Right lung (tissue), 5 donors: ENCODE data around the gene C3AR1. TPM values are rescaled to one million over a fixed set of nuclear protein-coding genes. Genes with fewer than 3 reads are reported as not detected.
"Not testable (repeated sequence)": the region's sequence is repeated elsewhere in the genome, so short reads cannot be mapped to it uniquely, and the experiment has no call there.

Experiments
- DNase-seq, 2 donors: peaks; one replicate each; pipeline ENCODE4 v3.0.0-alpha.2; 2013
- polyA plus RNA-seq, 5 donors: library from polyadenylated mRNA; unstranded; fragments of 120-200 nt; gene quantifications; one replicate each; pipeline versions ENCODE4 v1.2.1 to v1.2.3, GENCODE V29; 2013; ENCODE audit warnings: inconsistent platforms in 1 of 5, low replicate concordance in 1 of 5; ENCODE audit not compliant: insufficient read length in 5 of 5, insufficient read depth in 1 of 5

Gene C3AR1
- polyA plus RNA-seq, 5 donors = 3.9 to 4.9 (median 4.4) TPM

DNA sequence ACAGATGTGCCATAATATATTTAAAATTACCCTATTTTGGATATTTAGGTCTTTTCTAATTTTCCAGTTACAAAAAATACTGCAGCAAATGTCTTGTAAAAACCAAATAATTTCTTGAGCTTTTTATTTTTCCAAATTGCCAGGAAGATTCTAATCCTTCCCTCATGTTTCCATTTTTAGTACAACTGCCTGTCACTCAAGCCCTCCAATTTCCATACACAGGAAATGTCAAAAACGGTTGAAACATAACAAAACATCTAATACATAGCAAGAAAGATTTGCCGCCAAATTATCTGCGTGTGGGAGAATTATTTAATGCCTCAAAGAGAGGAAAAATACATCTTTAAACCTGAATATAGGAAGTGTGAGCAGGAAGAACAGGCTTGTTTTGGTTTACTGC lies 36.0 kb downstream of the C3AR1 start:
- no peak for DNase-seq

DNA sequence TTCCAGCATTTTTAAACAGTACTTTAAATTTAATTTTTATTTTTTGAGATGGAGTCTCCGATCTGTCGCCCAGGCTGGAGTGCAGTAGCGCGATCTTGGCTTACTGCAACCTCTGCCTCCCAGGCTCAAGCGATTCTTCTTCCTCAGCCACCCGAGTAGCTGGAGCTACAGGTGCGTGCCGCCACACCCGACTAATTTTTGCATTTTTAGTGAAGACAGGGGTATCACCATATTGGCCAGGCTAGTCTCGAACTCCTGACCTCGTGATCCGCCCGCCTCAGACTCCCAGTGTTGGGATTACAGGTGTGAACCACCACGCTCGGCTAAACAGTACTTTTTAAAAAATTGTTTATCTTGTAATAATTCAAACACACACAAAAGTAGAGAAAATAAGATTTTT lies 37.9 kb downstream of the C3AR1 start:
- DNase-seq = no peak

DNA sequence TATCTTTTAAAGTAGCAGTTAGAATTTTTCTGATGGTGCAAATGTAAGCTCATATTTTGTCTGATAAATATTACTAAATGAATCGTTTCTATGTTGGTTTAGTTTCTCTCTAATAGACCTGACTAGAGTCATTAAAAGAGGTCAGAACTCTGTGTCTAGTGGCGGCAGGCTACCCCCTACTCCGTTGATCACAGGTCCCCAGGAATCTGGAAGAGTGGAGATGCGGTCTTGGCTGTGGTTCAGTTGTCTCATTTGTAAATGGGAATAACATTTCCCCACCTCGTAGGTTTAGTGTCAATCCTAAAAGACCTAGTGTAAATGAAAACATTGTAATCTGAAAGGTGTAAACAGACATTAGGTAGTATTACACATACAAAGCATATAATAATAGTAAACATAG lies 38.3 kb downstream of the C3AR1 start:
- no peak for DNase-seq

DNA sequence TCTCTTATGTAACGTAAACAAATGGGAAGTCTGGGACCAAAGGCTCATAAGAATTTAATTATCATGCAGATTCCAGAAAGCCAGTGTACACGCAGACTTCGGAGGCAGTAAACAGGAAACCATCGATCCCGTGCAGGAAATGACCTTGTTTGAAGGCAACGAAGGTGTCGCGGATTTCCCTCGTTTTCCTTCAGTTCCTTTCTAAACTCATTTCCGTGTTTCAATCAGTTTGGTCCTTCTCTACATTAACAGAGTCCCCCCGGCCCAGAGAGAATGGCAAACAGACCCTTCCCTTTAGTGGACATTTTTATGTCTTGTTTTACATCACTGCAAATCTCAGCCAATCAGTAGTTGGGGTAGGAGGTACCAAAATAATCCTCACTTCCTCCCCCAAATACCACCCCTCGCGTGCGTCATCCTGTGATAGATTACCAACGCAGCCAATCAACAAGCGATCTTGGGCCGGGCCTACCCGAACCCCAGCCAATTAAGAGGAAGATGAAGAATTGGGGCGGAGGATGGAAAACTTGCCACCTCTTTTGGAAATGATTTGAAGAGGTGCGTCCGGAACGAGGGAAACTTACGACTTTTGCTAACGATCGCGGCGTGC lies 39.8 kb downstream of the C3AR1 start:
- DNase-seq = peak; percentile 97 to 99

DNA sequence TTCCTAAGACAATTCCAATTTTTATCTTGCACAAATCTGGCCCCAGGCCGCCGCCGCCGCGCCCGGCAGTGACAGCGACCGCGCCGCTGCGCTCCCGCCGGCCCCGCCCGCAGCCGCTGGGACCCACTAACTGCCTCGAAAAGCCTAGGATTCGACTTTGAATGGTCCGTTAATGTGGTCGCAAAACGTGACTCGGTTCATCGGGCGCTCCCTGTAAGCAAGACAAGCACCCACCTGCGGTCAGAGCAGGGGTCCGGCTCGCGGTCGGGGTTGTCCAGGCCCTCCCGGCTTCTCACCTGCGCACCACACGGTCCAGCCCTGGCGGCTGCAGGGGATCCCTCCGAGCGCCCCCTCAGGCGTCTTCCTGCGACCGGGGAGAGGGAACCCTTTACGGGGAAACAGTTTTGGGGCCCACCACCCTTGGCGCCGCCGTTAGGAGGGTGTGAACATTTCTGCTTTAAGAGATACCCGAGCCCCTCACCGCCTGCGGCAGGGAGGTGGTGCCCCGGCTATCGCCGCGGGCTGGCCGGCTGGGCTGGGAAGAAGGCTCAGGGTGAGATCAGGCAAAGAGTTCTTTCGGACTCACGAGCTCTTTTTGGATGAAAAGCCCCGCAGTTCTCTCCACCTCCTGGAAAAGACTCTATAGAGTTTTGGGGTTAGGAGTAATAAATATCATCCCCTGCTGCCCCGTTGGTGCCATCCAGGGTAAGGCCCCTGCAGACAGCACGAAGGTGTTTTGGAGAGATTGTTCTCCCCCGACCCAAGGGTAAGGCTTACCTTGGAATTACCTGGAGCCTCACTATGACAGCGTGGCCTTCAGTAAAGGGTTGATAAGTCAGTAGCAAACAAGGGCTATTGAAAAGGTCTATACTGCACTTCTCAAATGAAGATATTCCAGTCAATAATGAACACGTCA lies 47.2 kb downstream of the C3AR1 start:
- no peak for DNase-seq

DNA sequence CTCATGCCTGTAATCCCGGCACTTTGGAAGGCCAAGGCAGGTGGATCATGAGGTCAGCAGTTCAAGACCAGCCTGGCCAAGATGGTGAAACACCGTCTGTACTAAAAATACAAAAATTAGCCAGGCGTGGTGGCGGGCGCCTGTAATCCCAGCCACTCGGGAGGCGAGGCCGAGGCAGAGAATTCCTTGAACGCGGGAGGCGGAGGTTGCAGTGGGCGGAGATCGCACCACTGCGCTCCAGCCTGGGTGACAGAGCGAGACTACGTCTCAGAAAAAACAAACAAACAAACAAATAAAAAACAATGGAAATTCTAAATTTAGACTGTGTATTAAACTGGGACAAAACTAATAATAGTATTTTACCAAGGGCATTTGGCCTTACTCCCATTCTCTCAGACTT lies 47.9 kb downstream of the C3AR1 start:
- not testable (repeated sequence) for DNase-seq

DNA sequence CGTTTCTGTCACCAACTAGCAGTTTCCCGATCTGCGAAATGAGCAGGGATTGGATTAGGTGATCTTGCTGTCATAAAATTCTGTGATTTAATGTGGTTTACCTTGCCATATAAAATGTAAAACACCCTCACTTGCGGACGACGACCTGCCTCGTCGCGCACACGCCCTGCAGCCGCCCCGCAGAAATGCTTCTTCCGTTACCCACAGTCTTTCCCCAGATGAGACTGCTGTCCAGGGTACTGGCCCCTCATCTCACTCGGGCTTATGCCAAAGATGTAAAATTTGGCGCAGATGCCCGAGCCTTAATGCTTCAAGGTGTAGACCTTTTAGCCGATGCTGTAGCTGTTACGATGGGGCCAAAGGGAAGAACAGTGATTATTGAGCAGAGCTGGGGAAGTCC lies 51.3 kb downstream of the C3AR1 start:
- DNase-seq = no peak

DNA sequence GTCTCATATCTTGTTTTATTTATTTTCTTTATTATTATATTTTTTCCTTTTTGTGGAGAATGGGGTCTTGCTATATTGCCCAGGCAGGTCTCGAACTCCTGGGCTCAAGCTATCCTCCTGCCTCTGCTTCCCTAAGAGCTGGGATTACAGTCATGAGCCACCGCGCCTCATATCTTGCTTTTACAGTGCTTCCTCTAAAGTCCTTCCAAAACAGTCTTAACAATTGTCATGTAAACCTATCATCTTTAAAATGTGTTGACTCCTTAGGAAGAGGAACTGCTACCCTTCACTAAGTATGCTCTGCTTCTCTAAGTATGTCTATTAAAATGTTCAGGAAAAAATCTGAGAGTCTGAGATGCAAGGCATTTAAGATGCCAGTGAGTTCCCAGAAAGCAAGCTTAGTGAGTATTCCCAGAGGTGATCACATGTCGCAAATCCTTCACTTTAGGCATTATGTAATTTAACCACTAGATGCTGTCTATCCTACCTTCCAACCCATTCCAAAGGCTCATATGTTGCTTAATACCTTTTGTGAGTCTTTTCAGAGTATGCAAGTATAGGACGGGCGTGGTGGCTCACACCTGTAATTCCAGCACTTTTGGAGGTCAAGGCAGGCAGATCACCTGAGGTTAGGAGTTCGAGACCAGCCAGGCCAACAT lies 53.4 kb downstream of the C3AR1 start:
- DNase-seq = no peak

DNA sequence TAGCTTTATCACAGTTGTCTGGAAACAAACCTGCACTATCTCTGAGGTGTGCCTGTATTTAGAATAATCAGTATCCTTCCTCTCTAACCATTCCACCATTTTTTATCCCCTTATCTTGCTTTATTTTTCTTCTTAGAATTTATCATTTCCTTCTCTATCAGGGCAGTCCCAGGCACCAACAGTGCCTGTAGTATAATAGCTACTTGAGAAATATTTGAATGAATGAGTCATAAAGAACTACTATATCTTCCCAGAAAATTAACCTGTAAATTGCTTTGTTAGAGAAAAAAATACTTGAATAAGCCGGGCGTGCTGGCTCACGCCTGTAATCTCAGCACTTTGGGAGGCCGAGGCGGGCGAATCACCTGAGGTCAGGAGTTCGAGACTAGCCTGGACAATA lies 54.8 kb downstream of the C3AR1 start:
- no peak for DNase-seq

Other genes with a start within 250 kb of the C3AR1 start
- gene SLC2A14, start 193.4 kb downstream of the C3AR1 start, polyA plus RNA-seq = under 1 TPM; 0.16 to 0.85 (median 0.60) TPM
- 10 to 100 TPM; 21.1 to 43.8 (median 37.1) TPM for gene SLC2A3, start 130.2 kb downstream of the C3AR1 start, polyA plus RNA-seq
- 10 to 100 TPM; 21.8 to 26.8 (median 24.7) TPM for gene FOXJ2, start 33.6 kb downstream of the C3AR1 start, polyA plus RNA-seq
- gene NECAP1, start 15.9 kb upstream of the C3AR1 start, polyA plus RNA-seq = 10 to 100 TPM; 33.8 to 38.8 (median 37.8) TPM
- gene CLEC4A, start 57.3 kb upstream of the C3AR1 start, polyA plus RNA-seq = 1 to 10 TPM; 2.5 to 4.3 (median 2.7) TPM
- gene ZNF705A, start 90.7 kb upstream of the C3AR1 start, polyA plus RNA-seq = under 1 TPM in 2 of 5 donors, not detected in 3; 0.09 to 0.55 TPM
- 1 to 10 TPM; 1.5 to 3.8 (median 2.4) TPM for gene FAM90A1, start 161.3 kb upstream of the C3AR1 start, polyA plus RNA-seq